SK-N-SH treated with all-trans-retinoic acid at 6 μM for 48 hours (cell line): ENCODE measurements around the gene MED8.

Experiments used
- ATAC-seq: fragments of 200-7000 bp; cut with Tn5 transposase; 3 replicates; pipeline ENCODE4 v1.9.1; 2020; ENCODE audit warnings: mild to moderate bottlenecking, moderate library complexity
- ARNTL ChIP-seq: fragments of 450-650 bp; formaldehyde crosslinking; IDR thresholded peaks from 2 replicates; pipeline ENCODE4 v1.5.0; 2020; ENCODE audit warnings: low read depth, mild to moderate bottlenecking, moderate library complexity, borderline replicate concordance
- BACH2 ChIP-seq: fragments of 250-450 bp; sonication (Bioruptor Pico); IDR thresholded peaks from 2 replicates; pipeline ENCODE4 v1.9.0; 2021; ENCODE audit warnings: mild to moderate bottlenecking, borderline replicate concordance
- CREB5 ChIP-seq: fragments of 250-450 bp; sonication (Bioruptor Pico); IDR thresholded peaks from 2 replicates; pipeline ENCODE4 v1.5.1; 2020; ENCODE audit warnings: low read depth, mild to moderate bottlenecking, moderate library complexity
- CSDC2 ChIP-seq: fragments of 250-450 bp; sonication (Bioruptor Pico); IDR thresholded peaks from 2 replicates; pipeline ENCODE4 v1.5.0; 2020; ENCODE audit warnings: mild to moderate bottlenecking, moderate library complexity
- CSRNP3 ChIP-seq: fragments of 250-450 bp; sonication (Bioruptor Pico); IDR thresholded peaks from 2 replicates; pipeline ENCODE4 v1.5.1; 2021; ENCODE audit warnings: mild to moderate bottlenecking, moderate library complexity
- ESRRG ChIP-seq: fragments of 250-450 bp; sonication (Bioruptor Pico); IDR thresholded peaks from 2 replicates; pipeline ENCODE4 v1.6.1; 2021; ENCODE audit warnings: mild to moderate bottlenecking
- GLIS3 ChIP-seq: fragments of 250-450 bp; sonication (Bioruptor Pico); IDR thresholded peaks from 2 replicates; pipeline ENCODE4 v1.5.0; 2020; ENCODE audit warnings: mild to moderate bottlenecking, moderate library complexity
- ISL1 ChIP-seq: fragments of 250-450 bp; sonication (Bioruptor Pico); IDR thresholded peaks from 2 replicates; pipeline ENCODE4 v2.1.2; 2022; ENCODE audit warnings: mild to moderate bottlenecking, moderate library complexity
- OSR1 ChIP-seq: fragments of 250-450 bp; sonication (Bioruptor Pico); IDR thresholded peaks from 2 replicates; pipeline ENCODE4 v1.8.0; 2022; ENCODE audit warnings: moderate library complexity, mild to moderate bottlenecking, inconsistent platforms
- PATZ1 ChIP-seq: fragments of 250-450 bp; sonication (Bioruptor Pico); IDR thresholded peaks from 2 replicates; pipeline ENCODE4 v1.8.0; 2020; ENCODE audit warnings: mild to moderate bottlenecking, moderate library complexity, borderline replicate concordance
- PPARA ChIP-seq: fragments of 250-450 bp; sonication (Bioruptor Pico); IDR thresholded peaks from 2 replicates; pipeline ENCODE4 v1.5.0; 2020; ENCODE audit warnings: mild to moderate bottlenecking, borderline replicate concordance
- RARB ChIP-seq: fragments of 250-450 bp; sonication (Bioruptor Pico); IDR thresholded peaks from 2 replicates; pipeline ENCODE4 v1.8.0; 2021; ENCODE audit warnings: mild to moderate bottlenecking, moderate library complexity
- SNAI2 ChIP-seq: fragments of 250-450 bp; sonication (Bioruptor Pico); IDR thresholded peaks from 2 replicates; pipeline ENCODE4 v1.5.0; 2020; ENCODE audit warnings: mild to moderate bottlenecking, moderate library complexity
- TCF4 ChIP-seq: fragments of 250-450 bp; sonication (Bioruptor Pico); IDR thresholded peaks from 2 replicates; pipeline ENCODE4 v1.8.0; 2021; ENCODE audit warnings: mild to moderate bottlenecking, moderate library complexity, borderline replicate concordance
- TOX ChIP-seq: fragments of 250-450 bp; sonication (Bioruptor Pico); IDR thresholded peaks from 2 replicates; pipeline ENCODE4 v1.8.0; 2021; ENCODE audit warnings: mild to moderate bottlenecking, moderate library complexity, borderline replicate concordance
- TSHZ2 ChIP-seq: fragments of 250-450 bp; sonication (Bioruptor Pico); IDR thresholded peaks from 2 replicates; pipeline ENCODE4 v1.5.0; 2020; ENCODE audit warnings: mild to moderate bottlenecking, moderate library complexity
- ZC3H10 ChIP-seq: fragments of 250-450 bp; sonication (Bioruptor Pico); IDR thresholded peaks from 2 replicates; pipeline ENCODE4 v1.5.1; 2021; ENCODE audit warnings: mild to moderate bottlenecking, moderate library complexity
- ZFP3 ChIP-seq: fragments of 250-450 bp; sonication (Bioruptor Pico); IDR thresholded peaks from 2 replicates; pipeline ENCODE4 v1.5.0; 2020; ENCODE audit warnings: mild to moderate bottlenecking, moderate library complexity
- ZFP30 ChIP-seq: fragments of 450-650 bp; formaldehyde crosslinking; IDR thresholded peaks from 2 replicates; pipeline ENCODE4 v1.5.0; 2022; ENCODE audit warnings: mild to moderate bottlenecking, moderate library complexity
- ZNF70 ChIP-seq: fragments of 450-650 bp; formaldehyde crosslinking; IDR thresholded peaks from 2 replicates; pipeline ENCODE4 v1.5.0; 2020; ENCODE audit warnings: mild to moderate bottlenecking, moderate library complexity
- ZNF8 ChIP-seq: fragments of 450-650 bp; formaldehyde crosslinking; IDR thresholded peaks from 2 replicates; pipeline ENCODE4 v1.5.0; 2020; ENCODE audit warnings: mild to moderate bottlenecking, moderate library complexity

MED8 gene

GRCh38 chr1:43423672-43424550, 34.3 kb upstream of the MED8 start:
- TF ChIP-seq TSHZ2 (CRISPR knock-in tag) (no peak), ESRRG (CRISPR knock-in tag) (no peak), SNAI2 (no peak)
- no peak for ATAC-seq

- no peak for ATAC-seq
- no peak for TF ChIP-seq TSHZ2 (CRISPR knock-in tag)
- TF ChIP-seq RARB (CRISPR knock-in tag), result no peak
- TF ChIP-seq ESRRG (CRISPR knock-in tag), result no peak
- TF ChIP-seq PATZ1 (CRISPR knock-in tag), result no peak
- TF ChIP-seq, all 23 proteins: peak for 0
Measured at GRCh38 chr1:43422995-43423671, 33.5 kb upstream of the MED8 start.

- ATAC-seq, result no peak
Measured at GRCh38 chr1:43421976-43422750, 32.6 kb upstream of the MED8 start.

More at GRCh38 chr1:43421976-43422750, 32.6 kb upstream of the MED8 start:
- TF ChIP-seq RARB (CRISPR knock-in tag), result no peak
- no peak for TF ChIP-seq ZC3H10 (CRISPR knock-in tag)
- TF ChIP-seq ZNF8, result no peak
- no peak for TF ChIP-seq TOX (CRISPR knock-in tag)
- no peak for TF ChIP-seq CREB5 (CRISPR knock-in tag)
- no peak for TF ChIP-seq ARNTL (CRISPR knock-in tag)
- no peak for TF ChIP-seq ZNF70
- TF ChIP-seq PPARA, result no peak
- no peak for TF ChIP-seq BACH2
- no peak for TF ChIP-seq ZFP3
- no peak for TF ChIP-seq GLIS3 (CRISPR knock-in tag)
- no peak for TF ChIP-seq OSR1
- no peak for TF ChIP-seq ESRRG (CRISPR knock-in tag)
- TF ChIP-seq ISL1 (CRISPR knock-in tag), result no peak
- no peak for TF ChIP-seq ZFP30 (CRISPR knock-in tag)
- TF ChIP-seq SNAI2, result no peak
- no peak for TF ChIP-seq CSRNP3 (CRISPR knock-in tag)
- TF ChIP-seq CSDC2 (CRISPR knock-in tag), result no peak
- no peak for TF ChIP-seq PATZ1 (CRISPR knock-in tag)
- no peak for TF ChIP-seq TCF4 (CRISPR knock-in tag)
- TF ChIP-seq, all 23 proteins: peak for 0
